Adrenal gland (tissue), 5 donors: ENCODE measurements around the gene C2CD2L.

ENCODE experiments used
- POLR2A ChIP-seq, 2 donors: fragments of 450-650 bp; IDR thresholded peaks; one replicate each; pipeline ENCODE4 v1.6.1; 2017; ENCODE audit warnings: antibody characterized with exemption in 2 of 2, mild to moderate bottlenecking in 2 of 2, moderate library complexity in 1 of 2
- TF ChIP-seq, protein P1 (sequence below), 6 experiments: fragments of 450-650 bp in 4 of 6; fragments of 200-600 bp in 2 of 6; sonication (generic) in 1 of 6; IDR thresholded peaks; 1 replicate in 5 of 6; 2 replicates in 1 of 6; pipeline versions ENCODE4 v1.5.1 to v1.8.0; 2016 to 2021; ENCODE audit warnings: antibody characterized with exemption in 6 of 6, mild to moderate bottlenecking in 2 of 6, moderate library complexity in 1 of 6
- donor health status: DM: no; HTN: no; CAD: no.

DNA sequence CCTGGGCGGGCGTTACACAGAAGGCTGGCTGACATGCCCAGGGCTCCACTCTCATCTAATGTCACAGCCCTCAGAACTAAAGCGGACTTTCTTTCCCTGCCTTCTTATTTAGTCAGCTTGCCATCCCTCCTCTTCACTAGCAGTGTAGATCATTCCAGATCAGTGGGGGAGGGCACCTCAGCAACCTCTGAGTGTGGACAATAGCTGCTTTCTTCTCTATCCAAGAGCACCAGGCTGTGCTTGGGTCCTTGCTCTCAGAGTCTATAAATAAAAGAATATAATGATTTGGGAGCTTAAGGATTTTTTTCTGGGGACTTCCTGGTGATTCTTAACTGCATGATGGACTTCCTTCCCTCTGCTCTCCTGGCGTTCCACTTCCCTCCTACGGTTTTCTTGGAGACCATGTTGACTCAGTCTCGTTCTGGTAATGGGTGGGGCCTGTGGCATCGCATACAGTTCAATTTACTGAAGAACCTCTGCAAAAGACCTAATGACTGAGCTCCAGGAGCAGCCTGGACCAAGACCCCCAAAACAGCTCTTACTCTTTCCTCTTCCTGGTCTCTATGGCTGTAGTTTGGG is 25.4 kb upstream of the C2CD2L start:
- TF ChIP-seq, protein P1, sequence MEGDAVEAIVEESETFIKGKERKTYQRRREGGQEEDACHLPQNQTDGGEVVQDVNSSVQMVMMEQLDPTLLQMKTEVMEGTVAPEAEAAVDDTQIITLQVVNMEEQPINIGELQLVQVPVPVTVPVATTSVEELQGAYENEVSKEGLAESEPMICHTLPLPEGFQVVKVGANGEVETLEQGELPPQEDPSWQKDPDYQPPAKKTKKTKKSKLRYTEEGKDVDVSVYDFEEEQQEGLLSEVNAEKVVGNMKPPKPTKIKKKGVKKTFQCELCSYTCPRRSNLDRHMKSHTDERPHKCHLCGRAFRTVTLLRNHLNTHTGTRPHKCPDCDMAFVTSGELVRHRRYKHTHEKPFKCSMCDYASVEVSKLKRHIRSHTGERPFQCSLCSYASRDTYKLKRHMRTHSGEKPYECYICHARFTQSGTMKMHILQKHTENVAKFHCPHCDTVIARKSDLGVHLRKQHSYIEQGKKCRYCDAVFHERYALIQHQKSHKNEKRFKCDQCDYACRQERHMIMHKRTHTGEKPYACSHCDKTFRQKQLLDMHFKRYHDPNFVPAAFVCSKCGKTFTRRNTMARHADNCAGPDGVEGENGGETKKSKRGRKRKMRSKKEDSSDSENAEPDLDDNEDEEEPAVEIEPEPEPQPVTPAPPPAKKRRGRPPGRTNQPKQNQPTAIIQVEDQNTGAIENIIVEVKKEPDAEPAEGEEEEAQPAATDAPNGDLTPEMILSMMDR (IDR thresholded peaks at IDR 0.05), result no peak
- no peak for TF ChIP-seq POLR2A (IDR thresholded peaks at IDR 0.05)
